ENCODE measurements around the gene CSAG1. TPM values are rescaled to one million over a fixed set of nuclear protein-coding genes. Genes with fewer than 3 reads are reported as not detected.
"Not testable (repeated sequence)": the region's sequence is repeated elsewhere in the genome, so short reads cannot be mapped to it uniquely, and the experiment has no call there.

The CSAG1 gene, protein sequence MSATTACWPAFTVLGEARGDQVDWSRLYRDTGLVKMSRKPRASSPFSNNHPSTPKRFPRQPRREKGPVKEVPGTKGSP
- total RNA-seq = not detected

DNA sequence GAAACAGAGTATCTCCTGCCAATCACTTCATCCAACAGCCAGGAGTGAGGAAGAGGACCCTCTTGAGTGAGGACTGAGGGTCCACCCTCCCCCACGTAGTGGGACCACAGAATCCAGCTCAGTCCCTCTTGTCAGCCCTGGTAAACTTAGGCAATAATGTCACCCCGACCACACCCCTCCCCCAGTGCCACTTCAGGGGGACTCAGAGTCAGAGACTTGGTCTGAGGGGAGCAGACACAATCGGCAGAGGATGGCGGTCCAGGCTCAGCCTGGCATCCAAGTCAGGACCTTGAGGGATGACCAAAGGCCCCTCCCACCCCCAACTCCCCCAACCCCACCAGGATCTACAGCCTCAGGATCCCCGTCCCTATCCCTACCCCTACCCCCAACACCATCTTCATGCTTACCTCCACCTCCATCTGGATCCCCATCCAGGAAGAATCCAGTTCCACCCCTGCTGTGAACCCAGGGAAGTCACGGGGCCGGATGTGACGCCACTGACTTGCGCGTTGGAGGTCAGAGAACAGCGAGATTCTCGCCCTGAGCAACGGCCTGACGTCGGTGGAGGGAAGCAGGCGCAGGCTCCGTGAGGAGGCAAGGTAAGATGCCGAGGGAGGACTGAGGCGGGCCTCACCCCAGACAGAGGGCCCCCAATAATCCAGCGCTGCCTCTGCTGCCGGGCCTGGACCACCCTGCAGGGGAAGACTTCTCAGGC lies at the start of gene CSAG1, which contains the start of gene MAGEA12:
CSAG1 (minus strand) TSS at position 461 of the 715 bp plus-strand sequence. CDS start 1,261 bp downstream, outside the sequence.
MAGEA12 (plus strand) TSS at position 497 of the 715 bp plus-strand sequence. CDS start 2,405 bp downstream, outside the sequence.
- DNase-seq (no peak), ATAC-seq (no peak)
- Mint-ChIP-seq H3K4me3 (no peak within 1 kb of the TSS), H3K27me3 (ENCODE audit: low read depth) (peaks cover 6% of the 10 kb centered on the region), H3K36me3 (ENCODE audit: insufficient read depth) (no peaks in the 10 kb centered on the region), H3K4me1 (ENCODE audit: low read depth) (no peaks in the 10 kb centered on the region), H3K9me3 (no peaks in the 10 kb centered on the region)

DNA sequence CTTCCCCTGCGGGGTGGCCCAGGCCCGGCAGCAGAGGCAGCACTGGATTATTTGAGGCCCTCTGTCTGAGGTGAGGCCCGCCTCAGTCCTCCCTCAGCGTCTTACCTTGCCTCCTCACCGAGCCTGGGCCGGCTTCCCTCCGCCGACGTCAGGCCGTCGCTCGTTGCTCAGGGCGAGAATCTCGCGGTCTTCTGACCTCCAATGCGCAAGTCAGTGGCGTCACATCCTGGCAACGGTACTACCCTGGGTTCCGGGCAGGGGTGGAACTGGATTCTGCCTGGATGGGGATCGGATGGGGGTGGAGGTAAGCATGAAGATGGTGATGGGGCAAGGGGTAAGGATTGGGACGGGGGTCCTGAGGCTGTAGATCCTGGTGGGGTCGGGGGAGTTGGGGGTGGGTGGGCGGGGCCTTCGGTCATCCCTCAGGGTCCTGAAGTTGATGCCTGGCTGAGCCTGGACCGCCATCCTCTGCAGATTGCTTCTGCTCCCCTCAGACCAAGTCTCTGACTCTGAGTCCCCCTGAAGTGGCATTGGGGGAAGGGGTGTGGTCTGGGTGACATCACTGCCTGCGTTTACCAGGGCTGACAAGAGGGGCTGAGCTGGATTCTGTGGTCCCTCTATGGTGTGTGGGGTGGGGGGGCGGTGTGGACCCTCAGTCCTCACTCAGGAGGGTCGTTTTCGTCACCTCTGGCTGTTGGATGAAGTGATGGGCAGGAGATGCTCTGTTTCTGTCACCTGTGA lies 36.2 kb upstream of the CSAG1 start, which contains the start of gene MAGEA6:
MAGEA6 (minus strand) TSS at position 141 of the 741 bp plus-strand sequence. CDS start 2,039 bp downstream, outside the sequence.
- not testable (repeated sequence) for H3K9me3 Mint-ChIP-seq; DNase-seq; H3K27me3 Mint-ChIP-seq (ENCODE audit: low read depth); ATAC-seq; H3K36me3 Mint-ChIP-seq (ENCODE audit: insufficient read depth); H3K4me3 Mint-ChIP-seq; H3K4me1 Mint-ChIP-seq (ENCODE audit: low read depth)

- not testable (repeated sequence) for H3K9me3 Mint-ChIP-seq; H3K36me3 Mint-ChIP-seq (ENCODE audit: insufficient read depth); H3K27me3 Mint-ChIP-seq (ENCODE audit: low read depth); H3K4me3 Mint-ChIP-seq; DNase-seq; H3K4me1 Mint-ChIP-seq (ENCODE audit: low read depth); ATAC-seq
These were observed 33.0 kb upstream of the CSAG1 start for GRCh38 chrX:152766562-152766961.

GRCh38 chrX:152761582-152761981 lies 28.1 kb upstream of the CSAG1 start:
- H3K4me3 Mint-ChIP-seq; H3K4me1 Mint-ChIP-seq (ENCODE audit: low read depth); H3K9me3 Mint-ChIP-seq; ATAC-seq; DNase-seq; H3K27me3 Mint-ChIP-seq (ENCODE audit: low read depth); H3K36me3 Mint-ChIP-seq (ENCODE audit: insufficient read depth): not testable (repeated sequence)

- not testable (repeated sequence) for H3K4me1 Mint-ChIP-seq (ENCODE audit: low read depth); ATAC-seq; H3K9me3 Mint-ChIP-seq
These were observed 26.0 kb upstream of the CSAG1 start for GRCh38 chrX:152759544-152759943.

GRCh38 chrX:152758918-152759317 lies 25.4 kb upstream of the CSAG1 start, which contains the start of gene CSAG3:
CSAG3 (plus strand) TSS chrX:152759218.
- H3K4me1 Mint-ChIP-seq (ENCODE audit: low read depth); ATAC-seq; H3K9me3 Mint-ChIP-seq; H3K36me3 Mint-ChIP-seq (ENCODE audit: insufficient read depth); DNase-seq; H3K4me3 Mint-ChIP-seq; H3K27me3 Mint-ChIP-seq (ENCODE audit: low read depth): not testable (repeated sequence)

More at GRCh38 chrX:152759544-152759943, 26.0 kb upstream of the CSAG1 start:
- DNase-seq; H3K27me3 Mint-ChIP-seq (ENCODE audit: low read depth); H3K4me3 Mint-ChIP-seq; H3K36me3 Mint-ChIP-seq (ENCODE audit: insufficient read depth): not testable (repeated sequence)

- H3K36me3 Mint-ChIP-seq (ENCODE audit: insufficient read depth); H3K4me1 Mint-ChIP-seq (ENCODE audit: low read depth); H3K9me3 Mint-ChIP-seq; DNase-seq; ATAC-seq; H3K27me3 Mint-ChIP-seq (ENCODE audit: low read depth); H3K4me3 Mint-ChIP-seq: not testable (repeated sequence)
These were observed 21.4 kb upstream of the CSAG1 start for GRCh38 chrX:152754871-152755270.

DNA sequence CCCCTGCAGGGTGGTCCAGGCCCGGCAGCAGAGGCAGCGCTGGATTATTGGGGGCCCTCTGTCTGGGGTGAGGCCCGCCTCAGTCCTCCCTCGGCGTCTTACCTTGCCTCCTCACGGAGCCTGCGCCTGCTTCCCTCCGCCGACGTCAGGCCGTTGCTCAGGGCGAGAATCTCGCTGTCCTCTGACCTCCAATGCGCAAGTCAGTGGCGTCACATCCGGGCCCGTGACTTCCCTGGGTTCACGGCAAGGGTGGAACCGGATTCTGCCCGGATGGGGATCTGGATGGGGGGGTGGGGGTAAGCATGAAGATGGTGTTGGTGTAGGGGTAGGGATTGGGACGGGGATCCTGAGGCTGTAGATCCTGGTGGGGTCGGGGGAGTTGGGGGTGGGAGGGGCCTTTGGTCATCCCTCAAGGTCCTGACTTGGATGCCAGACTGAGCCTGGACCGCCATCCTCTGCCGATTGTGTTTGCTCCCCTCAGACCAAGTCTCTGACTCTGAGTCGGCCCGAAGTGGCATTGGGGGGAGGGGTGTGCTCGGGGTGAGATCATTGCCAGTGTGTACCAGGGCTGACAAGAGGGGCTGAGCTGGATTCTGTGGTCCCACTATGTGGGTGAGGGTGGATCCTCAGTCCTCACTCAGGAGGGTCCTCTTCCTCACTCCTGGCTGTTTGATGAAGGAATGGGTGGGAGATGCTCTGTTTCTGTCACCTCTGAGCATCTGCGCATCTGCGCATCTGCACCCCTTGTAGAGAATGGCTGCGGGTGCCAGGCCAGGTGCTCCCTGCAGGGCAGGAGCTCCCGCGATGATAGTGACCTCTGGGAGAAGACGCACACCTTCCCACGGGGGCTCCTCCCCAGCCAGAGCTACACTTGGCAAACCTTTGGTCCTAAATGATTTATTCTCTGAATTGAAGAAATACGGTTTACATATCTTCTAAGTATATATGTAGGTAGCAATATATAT lies 20.4 kb upstream of the CSAG1 start, which contains the start of gene MAGEA2:
MAGEA2 (minus strand) TSS at position 157 of the 965 bp plus-strand sequence. CDS start 2,479 bp downstream, outside the sequence.
- H3K9me3 Mint-ChIP-seq; DNase-seq; H3K36me3 Mint-ChIP-seq (ENCODE audit: insufficient read depth); H3K4me1 Mint-ChIP-seq (ENCODE audit: low read depth); ATAC-seq; H3K27me3 Mint-ChIP-seq (ENCODE audit: low read depth); H3K4me3 Mint-ChIP-seq: not testable (repeated sequence)

- no peaks in the 10 kb centered on the region for H3K36me3 Mint-ChIP-seq (ENCODE audit: insufficient read depth)
- no peak overlapping the region for H3K4me3 Mint-ChIP-seq
- no peaks in the 10 kb centered on the region for H3K4me1 Mint-ChIP-seq (ENCODE audit: low read depth)
- H3K27me3 Mint-ChIP-seq (ENCODE audit: low read depth) = peaks cover 3% of the 10 kb centered on the region
- DNase-seq (no peak), ATAC-seq (no peak)
- H3K9me3 Mint-ChIP-seq = no peaks in the 10 kb centered on the region
These were observed 5.0 kb upstream of the CSAG1 start for GRCh38 chrX:152738560-152738959.

- DNase-seq; H3K4me3 Mint-ChIP-seq; H3K27me3 Mint-ChIP-seq (ENCODE audit: low read depth); ATAC-seq; H3K9me3 Mint-ChIP-seq; H3K36me3 Mint-ChIP-seq (ENCODE audit: insufficient read depth); H3K4me1 Mint-ChIP-seq (ENCODE audit: low read depth): not testable (repeated sequence)
These were observed 3.0 kb upstream of the CSAG1 start for GRCh38 chrX:152736528-152736927.

DNA sequence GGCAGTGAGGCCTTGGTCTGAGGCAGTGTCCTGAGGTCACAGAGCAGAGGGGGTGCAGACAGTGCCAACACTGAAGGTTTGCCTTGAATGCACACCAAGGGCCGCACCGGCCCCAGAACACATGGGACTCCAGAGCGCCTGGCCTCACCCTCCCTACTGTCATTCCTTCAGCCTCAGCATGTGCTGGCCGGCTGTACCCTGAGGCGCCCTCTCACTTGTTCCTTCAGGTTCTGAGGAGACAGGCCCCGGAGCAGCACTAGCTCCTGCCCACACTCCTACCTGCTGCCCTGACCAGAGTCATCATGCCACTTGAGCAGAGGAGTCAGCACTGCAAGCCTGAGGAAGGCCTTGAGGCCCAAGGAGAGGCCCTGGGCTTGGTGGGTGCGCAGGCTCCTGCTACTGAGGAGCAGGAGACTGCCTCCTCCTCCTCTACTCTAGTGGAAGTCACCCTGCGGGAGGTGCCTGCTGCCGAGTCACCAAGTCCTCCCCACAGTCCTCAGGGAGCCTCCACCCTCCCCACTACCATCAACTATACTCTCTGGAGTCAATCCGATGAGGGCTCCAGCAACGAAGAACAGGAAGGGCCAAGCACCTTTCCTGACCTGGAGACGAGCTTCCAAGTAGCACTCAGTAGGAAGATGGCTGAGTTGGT lies 2.5 kb upstream of the CSAG1 start:
- Mint-ChIP-seq H3K27me3 (ENCODE audit: low read depth) (peaks cover 3% of the 10 kb centered on the region), H3K4me1 (ENCODE audit: low read depth) (no peaks in the 10 kb centered on the region), H3K36me3 (ENCODE audit: insufficient read depth) (no peaks in the 10 kb centered on the region), H3K4me3 (no peak overlapping the region), H3K9me3 (no peaks in the 10 kb centered on the region)
- DNase-seq (no peak), ATAC-seq (no peak)

- no peak for ATAC-seq
- no peaks in the 10 kb centered on the region for H3K9me3 Mint-ChIP-seq
- DNase-seq = no peak
- no peaks in the 10 kb centered on the region for H3K4me1 Mint-ChIP-seq (ENCODE audit: low read depth)
- no peaks in the 10 kb centered on the region for H3K36me3 Mint-ChIP-seq (ENCODE audit: insufficient read depth)
- no peak overlapping the region for H3K4me3 Mint-ChIP-seq
- peaks cover 3% of the 10 kb centered on the region for H3K27me3 Mint-ChIP-seq (ENCODE audit: low read depth)
These were observed 1.6 kb upstream of the CSAG1 start for GRCh38 chrX:152735101-152735500.

DNA sequence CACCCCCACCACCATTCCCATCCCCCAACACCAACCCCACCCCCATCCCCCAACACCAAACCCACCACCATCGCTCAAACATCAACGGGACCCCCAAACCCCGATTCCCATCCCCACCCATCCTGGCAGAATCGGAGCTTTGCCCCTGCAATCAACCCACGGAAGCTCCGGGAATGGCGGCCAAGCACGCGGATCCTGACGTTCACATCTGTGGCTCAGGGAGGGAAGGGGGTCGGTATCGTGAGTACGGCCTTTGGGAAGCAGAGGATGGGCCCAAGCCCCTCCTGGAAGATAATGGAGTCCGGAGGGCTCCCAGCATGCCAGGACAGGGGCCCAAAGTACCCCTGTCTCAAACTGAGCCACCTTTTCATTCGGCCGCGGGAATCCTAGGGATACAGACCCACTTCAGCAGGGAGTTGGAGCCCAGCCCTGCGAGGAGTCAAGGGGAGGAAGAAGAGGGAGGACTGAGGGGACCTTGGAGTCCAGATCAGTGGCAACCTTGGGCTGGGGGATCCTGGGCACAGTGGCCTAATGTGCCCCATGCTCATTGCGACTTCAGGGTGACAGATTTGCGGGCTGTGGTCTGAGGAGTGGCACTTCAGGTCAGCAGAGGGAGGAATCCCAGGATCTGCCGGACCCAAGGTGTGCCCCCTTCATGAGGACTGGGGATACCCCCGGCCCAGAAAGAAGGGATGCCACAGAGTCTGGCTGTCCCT lies 780 bp upstream of the CSAG1 start:
- H3K27me3 Mint-ChIP-seq (ENCODE audit: low read depth); H3K9me3 Mint-ChIP-seq; ATAC-seq; DNase-seq; H3K4me3 Mint-ChIP-seq; H3K36me3 Mint-ChIP-seq (ENCODE audit: insufficient read depth); H3K4me1 Mint-ChIP-seq (ENCODE audit: low read depth): not testable (repeated sequence)

All from activated T-cell treated with anti-CD3 and anti-CD28 coated beads, Interleukin-2, amount 50 U/mL, for 4 hours (primary cell).